Subcutaneous adipose tissue (tissue), 4 donors: ENCODE data around the gene MACROD1. TPM values are rescaled to one million over a fixed set of nuclear protein-coding genes. Genes with fewer than 3 reads are reported as not detected.

Experiments used
- total RNA-seq, 4 donors: library from RNA; depleted of rRNA; stranded (reverse); fragments of >200 nt; gene quantifications; one replicate each; pipeline ENCODE4 v1.1.0, GENCODE V29; 2016
- TF ChIP-seq, protein P1 (sequence below): fragments of 450-650 bp; IDR thresholded peaks from one replicate; pipeline ENCODE4 v1.5.1; 2016; ENCODE audit warnings: low read depth, mild to moderate bottlenecking, control low read depth, antibody characterized with exemption, moderate library complexity

The MACROD1 gene
- total RNA-seq, 4 donors from 2014 or later: 8.0 to 24.0 (median 19.8) TPM

DNA sequence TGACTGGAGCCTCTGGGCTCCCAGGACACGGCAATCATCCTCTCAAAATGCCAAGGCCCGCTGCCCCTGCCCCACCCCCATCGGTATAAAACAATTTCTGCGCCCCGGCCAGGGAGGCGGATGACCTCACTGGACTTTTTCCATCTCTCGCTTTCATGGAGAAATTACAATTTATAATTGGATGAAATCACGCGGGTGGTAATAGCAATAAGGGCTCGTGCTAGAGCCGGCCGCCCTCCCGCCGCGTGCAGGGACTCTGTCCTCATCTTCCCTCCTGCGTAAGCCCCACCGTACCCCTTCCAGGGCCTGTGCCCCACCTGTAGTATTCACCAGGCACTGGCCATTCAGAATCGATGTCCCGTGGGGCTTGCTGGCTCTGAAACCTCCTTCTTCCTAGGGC is 64.5 kb downstream of the MACROD1 start:
- TF ChIP-seq, protein P1, sequence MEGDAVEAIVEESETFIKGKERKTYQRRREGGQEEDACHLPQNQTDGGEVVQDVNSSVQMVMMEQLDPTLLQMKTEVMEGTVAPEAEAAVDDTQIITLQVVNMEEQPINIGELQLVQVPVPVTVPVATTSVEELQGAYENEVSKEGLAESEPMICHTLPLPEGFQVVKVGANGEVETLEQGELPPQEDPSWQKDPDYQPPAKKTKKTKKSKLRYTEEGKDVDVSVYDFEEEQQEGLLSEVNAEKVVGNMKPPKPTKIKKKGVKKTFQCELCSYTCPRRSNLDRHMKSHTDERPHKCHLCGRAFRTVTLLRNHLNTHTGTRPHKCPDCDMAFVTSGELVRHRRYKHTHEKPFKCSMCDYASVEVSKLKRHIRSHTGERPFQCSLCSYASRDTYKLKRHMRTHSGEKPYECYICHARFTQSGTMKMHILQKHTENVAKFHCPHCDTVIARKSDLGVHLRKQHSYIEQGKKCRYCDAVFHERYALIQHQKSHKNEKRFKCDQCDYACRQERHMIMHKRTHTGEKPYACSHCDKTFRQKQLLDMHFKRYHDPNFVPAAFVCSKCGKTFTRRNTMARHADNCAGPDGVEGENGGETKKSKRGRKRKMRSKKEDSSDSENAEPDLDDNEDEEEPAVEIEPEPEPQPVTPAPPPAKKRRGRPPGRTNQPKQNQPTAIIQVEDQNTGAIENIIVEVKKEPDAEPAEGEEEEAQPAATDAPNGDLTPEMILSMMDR: no peak

DNA sequence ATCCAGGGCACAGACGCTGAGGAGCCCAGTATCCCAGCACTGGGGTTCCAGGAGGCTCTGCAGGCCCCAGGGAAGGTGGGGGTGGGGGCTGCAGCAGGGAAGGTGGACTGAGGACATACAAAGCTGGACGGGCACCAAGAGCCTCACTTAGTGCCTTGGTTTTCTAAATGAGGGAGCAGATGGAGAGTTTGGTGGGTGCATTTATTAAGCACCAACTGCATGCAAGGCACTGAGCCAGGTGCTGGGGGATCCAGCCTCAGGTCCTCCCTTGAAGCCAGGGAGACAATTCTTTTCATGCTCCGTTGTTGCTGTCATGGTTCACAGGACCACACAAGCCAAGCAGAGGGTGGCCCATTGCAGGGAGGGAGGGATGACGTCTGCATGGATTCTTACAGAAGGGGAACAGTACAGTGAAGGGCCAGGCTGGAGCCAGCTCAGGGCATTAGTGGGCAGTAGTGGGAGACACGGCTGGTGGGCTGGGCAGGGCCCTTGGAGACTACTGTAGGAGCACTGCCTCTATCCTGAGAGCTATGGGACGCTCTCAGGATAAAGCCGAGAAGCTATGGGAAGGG is 65.0 kb downstream of the MACROD1 start:
- TF ChIP-seq, protein P1: no peak

DNA sequence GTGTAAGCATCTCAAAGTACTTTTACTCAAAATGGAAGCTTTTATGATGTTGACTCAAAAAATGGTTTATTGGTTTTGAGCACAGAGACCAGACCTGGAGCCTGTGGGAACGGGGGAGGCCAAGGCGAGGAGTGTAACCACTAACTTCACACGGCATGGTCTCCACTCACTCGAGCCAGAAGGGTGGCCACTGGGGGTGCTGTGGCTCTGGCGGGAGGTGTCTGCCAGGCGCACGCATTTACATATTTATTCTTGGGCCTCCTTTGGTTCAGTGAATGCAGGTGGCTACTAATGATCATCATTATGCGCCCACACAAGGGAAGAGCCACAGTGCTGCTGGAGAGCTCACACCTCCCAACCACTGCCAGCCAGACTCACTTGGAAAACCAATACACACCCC is 65.6 kb downstream of the MACROD1 start:
- TF ChIP-seq, protein P1: no peak

DNA sequence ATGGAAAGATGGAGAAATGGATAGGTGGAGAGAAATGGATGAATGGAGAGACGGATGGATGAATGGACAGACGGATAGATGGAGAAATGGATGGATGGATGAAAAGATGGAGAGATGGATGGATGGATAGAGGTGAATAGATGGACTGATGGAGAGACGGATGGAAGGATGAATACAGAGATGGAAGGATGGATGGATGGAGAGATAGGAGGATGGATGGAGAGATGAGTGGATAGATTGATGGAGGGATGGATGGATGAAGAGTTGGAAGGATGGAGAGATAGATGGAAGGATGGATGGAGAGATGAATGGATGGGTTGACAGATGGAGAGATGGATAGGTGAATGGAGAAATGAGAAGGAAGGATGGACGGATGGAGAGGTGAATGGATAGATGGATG is 66.5 kb downstream of the MACROD1 start:
- TF ChIP-seq, protein P1: no peak

DNA sequence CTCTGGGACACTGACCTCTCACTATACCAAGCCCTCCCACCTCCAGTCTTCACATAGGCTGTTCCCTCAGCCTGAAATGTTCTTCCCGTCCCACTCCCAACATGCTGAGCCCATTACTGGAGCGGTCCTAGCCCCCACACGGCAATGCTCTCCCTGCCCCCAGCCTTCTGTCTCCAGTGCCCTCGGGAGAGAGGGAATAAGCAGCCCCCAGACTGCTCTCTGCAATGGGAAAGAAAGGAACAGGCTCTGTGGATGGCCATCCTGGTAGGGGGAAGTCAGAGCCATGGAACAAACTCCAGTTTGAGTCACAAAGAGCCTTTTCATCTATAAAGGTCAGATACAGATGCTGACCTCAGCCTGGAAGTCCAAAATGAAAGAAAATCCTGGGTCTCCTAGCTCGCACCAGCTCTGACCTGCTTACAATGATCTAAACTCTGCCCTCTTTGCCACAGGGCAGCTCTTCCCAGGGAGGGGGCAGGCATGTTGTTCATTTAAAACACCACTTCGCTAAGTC is 67.5 kb downstream of the MACROD1 start:
- TF ChIP-seq, protein P1: no peak

DNA sequence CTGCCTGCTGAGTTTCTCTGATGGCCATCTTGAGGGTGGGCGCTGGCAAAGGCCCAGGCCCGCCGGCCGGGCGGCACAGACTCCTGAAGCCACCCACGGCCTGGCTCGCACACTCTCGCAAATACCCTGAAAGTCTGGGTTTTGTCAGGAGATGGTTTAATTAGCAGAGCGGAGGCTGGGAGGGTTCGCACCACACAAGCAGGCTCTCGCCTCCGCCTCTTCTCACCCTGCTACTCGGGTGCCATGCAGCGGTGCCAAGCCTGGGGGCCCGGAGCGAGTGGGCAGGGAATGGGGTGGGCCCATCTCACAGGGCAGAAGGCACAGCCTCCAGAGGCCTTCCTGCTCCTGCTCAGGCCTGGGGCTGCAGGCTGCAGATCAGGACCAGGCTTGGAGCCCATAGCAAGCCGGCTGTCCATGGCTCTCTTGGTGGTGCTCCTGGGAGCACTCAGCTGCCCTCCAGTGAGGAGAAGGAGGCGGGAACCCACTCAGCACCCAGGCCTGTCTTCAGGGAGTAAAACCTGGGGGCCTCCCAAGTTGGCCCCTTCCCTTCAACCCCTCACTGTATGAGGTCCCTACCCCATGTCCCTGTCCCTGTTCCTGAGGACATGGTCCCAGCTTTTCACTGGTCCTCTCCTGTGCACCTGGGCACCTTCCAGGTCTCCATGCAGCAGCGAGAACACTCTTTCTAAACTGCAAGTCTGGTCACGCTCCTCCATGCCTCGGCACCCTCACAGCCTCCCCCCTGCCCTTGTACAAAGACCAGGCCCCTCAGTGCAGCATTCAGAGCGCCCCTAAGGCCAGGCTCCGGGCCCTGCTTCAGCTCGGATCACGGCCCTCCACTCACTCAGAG is 68.2 kb downstream of the MACROD1 start:
- TF ChIP-seq, protein P1: no peak

DNA sequence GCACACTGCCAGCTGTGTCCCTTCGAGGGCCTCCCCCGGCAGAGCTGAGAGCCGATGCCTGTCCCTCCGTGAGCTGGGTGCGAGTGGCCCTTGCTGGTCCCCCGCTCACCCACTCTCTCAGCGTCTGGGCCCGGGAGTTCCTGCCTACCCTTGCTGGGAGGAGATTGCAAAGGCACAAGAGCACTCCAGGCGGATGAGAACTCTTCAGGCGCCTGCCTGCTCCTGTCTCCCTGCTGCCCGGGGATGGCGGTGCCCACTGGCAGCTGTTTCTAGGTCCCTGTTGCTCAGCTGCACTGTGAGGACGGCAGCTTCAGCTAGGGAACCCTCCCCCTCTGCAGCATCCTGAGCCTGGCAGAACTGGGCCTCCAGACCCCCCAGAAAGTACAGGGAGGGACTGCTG is 69.1 kb downstream of the MACROD1 start:
- TF ChIP-seq, protein P1: no peak
